SK-N-SH treated with all-trans-retinoic acid at 6 μM for 48 hours (cell line): ENCODE measurements around the gene GPR137.
"Not testable (repeated sequence)": the region's sequence is repeated elsewhere in the genome, so short reads cannot be mapped to it uniquely, and the experiment has no call there.

Experiments used
- ARNTL ChIP-seq: fragments of 450-650 bp; formaldehyde crosslinking; IDR thresholded peaks from 2 replicates; pipeline ENCODE4 v1.5.0; 2020; ENCODE audit warnings: low read depth, mild to moderate bottlenecking, moderate library complexity, borderline replicate concordance
- BACH2 ChIP-seq: fragments of 250-450 bp; sonication (Bioruptor Pico); IDR thresholded peaks from 2 replicates; pipeline ENCODE4 v1.9.0; 2021; ENCODE audit warnings: mild to moderate bottlenecking, borderline replicate concordance
- CSDC2 ChIP-seq: fragments of 250-450 bp; sonication (Bioruptor Pico); IDR thresholded peaks from 2 replicates; pipeline ENCODE4 v1.5.0; 2020; ENCODE audit warnings: mild to moderate bottlenecking, moderate library complexity
- ESRRG ChIP-seq: fragments of 250-450 bp; sonication (Bioruptor Pico); IDR thresholded peaks from 2 replicates; pipeline ENCODE4 v1.6.1; 2021; ENCODE audit warnings: mild to moderate bottlenecking
- OSR1 ChIP-seq: fragments of 250-450 bp; sonication (Bioruptor Pico); IDR thresholded peaks from 2 replicates; pipeline ENCODE4 v1.8.0; 2022; ENCODE audit warnings: moderate library complexity, mild to moderate bottlenecking, inconsistent platforms
- SNAI2 ChIP-seq: fragments of 250-450 bp; sonication (Bioruptor Pico); IDR thresholded peaks from 2 replicates; pipeline ENCODE4 v1.5.0; 2020; ENCODE audit warnings: mild to moderate bottlenecking, moderate library complexity
- ZC3H10 ChIP-seq: fragments of 250-450 bp; sonication (Bioruptor Pico); IDR thresholded peaks from 2 replicates; pipeline ENCODE4 v1.5.1; 2021; ENCODE audit warnings: mild to moderate bottlenecking, moderate library complexity
- ZFP30 ChIP-seq: fragments of 450-650 bp; formaldehyde crosslinking; IDR thresholded peaks from 2 replicates; pipeline ENCODE4 v1.5.0; 2022; ENCODE audit warnings: mild to moderate bottlenecking, moderate library complexity
- TF ChIP-seq, protein P1 (sequence below): fragments of 250-450 bp; sonication (Bioruptor Pico); IDR thresholded peaks from 2 replicates; pipeline ENCODE4 v1.8.0; 2020; ENCODE audit warnings: mild to moderate bottlenecking, moderate library complexity, borderline replicate concordance
- TF ChIP-seq, protein P2 (sequence below): fragments of 250-450 bp; sonication (Bioruptor Pico); IDR thresholded peaks from 2 replicates; pipeline ENCODE4 v1.8.0; 2021; ENCODE audit warnings: low read depth, mild to moderate bottlenecking, moderate library complexity, borderline replicate concordance
- TF ChIP-seq, protein P3 (sequence below): fragments of 250-450 bp; sonication (Bioruptor Pico); IDR thresholded peaks from 2 replicates; pipeline ENCODE4 v1.5.1; 2020; ENCODE audit warnings: low read depth, mild to moderate bottlenecking, moderate library complexity

DNA sequence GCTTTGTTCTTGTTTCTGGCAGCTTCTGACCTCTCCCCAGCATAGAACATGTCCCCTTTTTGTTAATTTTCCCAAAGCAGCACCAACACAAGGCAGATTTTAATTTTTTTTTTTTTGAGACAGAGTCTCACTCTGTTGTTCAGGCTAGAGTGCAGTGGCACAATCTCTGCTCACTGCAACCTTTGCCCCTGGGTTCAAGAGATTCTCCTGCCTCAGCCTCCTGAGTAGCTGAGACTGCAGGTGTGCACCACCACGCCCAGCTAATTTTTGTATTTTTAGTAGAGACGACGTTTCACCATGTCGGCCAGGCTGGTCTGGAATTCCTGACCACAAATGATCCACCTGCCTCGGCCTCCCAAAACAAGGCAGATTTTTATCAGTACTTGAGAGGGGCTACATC is 22.1 kb downstream of the GPR137 start:
- TF ChIP-seq ZFP30 (CRISPR knock-in tag); OSR1 (CRISPR knock-in tag); ESRRG; ARNTL (CRISPR knock-in tag); SNAI2; CSDC2; ZC3H10 (CRISPR knock-in tag); BACH2 (CRISPR knock-in tag): not testable (repeated sequence)
- TF ChIP-seq, protein P1, sequence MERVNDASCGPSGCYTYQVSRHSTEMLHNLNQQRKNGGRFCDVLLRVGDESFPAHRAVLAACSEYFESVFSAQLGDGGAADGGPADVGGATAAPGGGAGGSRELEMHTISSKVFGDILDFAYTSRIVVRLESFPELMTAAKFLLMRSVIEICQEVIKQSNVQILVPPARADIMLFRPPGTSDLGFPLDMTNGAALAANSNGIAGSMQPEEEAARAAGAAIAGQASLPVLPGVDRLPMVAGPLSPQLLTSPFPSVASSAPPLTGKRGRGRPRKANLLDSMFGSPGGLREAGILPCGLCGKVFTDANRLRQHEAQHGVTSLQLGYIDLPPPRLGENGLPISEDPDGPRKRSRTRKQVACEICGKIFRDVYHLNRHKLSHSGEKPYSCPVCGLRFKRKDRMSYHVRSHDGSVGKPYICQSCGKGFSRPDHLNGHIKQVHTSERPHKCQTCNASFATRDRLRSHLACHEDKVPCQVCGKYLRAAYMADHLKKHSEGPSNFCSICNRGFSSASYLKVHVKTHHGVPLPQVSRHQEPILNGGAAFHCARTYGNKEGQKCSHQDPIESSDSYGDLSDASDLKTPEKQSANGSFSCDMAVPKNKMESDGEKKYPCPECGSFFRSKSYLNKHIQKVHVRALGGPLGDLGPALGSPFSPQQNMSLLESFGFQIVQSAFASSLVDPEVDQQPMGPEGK (CRISPR knock-in tag) = not testable (repeated sequence)
- TF ChIP-seq, protein P2, sequence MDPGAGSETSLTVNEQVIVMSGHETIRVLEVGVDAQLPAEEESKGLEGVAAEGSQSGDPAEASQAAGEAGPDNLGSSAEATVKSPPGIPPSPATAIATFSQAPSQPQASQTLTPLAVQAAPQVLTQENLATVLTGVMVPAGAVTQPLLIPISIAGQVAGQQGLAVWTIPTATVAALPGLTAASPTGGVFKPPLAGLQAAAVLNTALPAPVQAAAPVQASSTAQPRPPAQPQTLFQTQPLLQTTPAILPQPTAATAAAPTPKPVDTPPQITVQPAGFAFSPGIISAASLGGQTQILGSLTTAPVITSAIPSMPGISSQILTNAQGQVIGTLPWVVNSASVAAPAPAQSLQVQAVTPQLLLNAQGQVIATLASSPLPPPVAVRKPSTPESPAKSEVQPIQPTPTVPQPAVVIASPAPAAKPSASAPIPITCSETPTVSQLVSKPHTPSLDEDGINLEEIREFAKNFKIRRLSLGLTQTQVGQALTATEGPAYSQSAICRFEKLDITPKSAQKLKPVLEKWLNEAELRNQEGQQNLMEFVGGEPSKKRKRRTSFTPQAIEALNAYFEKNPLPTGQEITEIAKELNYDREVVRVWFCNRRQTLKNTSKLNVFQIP (CRISPR knock-in tag) = not testable (repeated sequence)
- TF ChIP-seq, protein P3, sequence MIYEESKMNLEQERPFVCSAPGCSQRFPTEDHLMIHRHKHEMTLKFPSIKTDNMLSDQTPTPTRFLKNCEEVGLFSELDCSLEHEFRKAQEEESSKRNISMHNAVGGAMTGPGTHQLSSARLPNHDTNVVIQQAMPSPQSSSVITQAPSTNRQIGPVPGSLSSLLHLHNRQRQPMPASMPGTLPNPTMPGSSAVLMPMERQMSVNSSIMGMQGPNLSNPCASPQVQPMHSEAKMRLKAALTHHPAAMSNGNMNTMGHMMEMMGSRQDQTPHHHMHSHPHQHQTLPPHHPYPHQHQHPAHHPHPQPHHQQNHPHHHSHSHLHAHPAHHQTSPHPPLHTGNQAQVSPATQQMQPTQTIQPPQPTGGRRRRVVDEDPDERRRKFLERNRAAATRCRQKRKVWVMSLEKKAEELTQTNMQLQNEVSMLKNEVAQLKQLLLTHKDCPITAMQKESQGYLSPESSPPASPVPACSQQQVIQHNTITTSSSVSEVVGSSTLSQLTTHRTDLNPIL (CRISPR knock-in tag) = not testable (repeated sequence)
